ENCODE results near the gene KRT16. TPM values are rescaled to one million over a fixed set of nuclear protein-coding genes. Genes with fewer than 3 reads are reported as not detected.
"Not testable (repeated sequence)": the region's sequence is repeated elsewhere in the genome, so short reads cannot be mapped to it uniquely, and the experiment has no call there.

Gene KRT16
- total RNA-seq = not detected in 2 replicates

GRCh38 chr17:41612376-41613160, at the start of gene KRT16:
TSS of gene KRT16 (minus strand) at chr17:41612767. CDS start at chr17:41612688, 79 bp downstream.
- H3K4me3 ChIP-seq (ENCODE audit: low read depth, low read length); DNase-seq (ENCODE audit: low read depth): not testable (repeated sequence)

- TF ChIP-seq CTCF (IDR thresholded peaks at IDR 0.05; ENCODE audit: insufficient read depth, low read depth, low read length) = no peak
- no peak for DNase-seq (ENCODE audit: low read depth)
Measured at GRCh38 chr17:41660221-41660711, 47.7 kb upstream of the KRT16 start.

GRCh38 chr17:41659427-41660212, 47.1 kb upstream of the KRT16 start:
- no peak for TF ChIP-seq CTCF (IDR thresholded peaks at IDR 0.05; ENCODE audit: insufficient read depth, low read depth, low read length)
- no peak overlapping the region for H3K4me3 ChIP-seq (ENCODE audit: low read depth, low read length)
- no peak for DNase-seq (ENCODE audit: low read depth)

More at GRCh38 chr17:41660221-41660711, 47.7 kb upstream of the KRT16 start:
- no peak overlapping the region for H3K4me3 ChIP-seq (ENCODE audit: low read depth, low read length)

GRCh38 chr17:41658846-41659245, 46.3 kb upstream of the KRT16 start:
- no peak overlapping the region for H3K4me3 ChIP-seq (ENCODE audit: low read depth, low read length)
- TF ChIP-seq CTCF (IDR thresholded peaks at IDR 0.05; ENCODE audit: insufficient read depth, low read depth, low read length) = no peak
- no peak for DNase-seq (ENCODE audit: low read depth)

- H3K4me3 ChIP-seq (ENCODE audit: low read depth, low read length) = no peak overlapping the region
- TF ChIP-seq CTCF (IDR thresholded peaks at IDR 0.05; ENCODE audit: insufficient read depth, low read depth, low read length) = no peak
- DNase-seq (ENCODE audit: low read depth) = no peak
Measured at GRCh38 chr17:41657936-41658335, 45.4 kb upstream of the KRT16 start.

- TF ChIP-seq CTCF (IDR thresholded peaks at IDR 0.05; ENCODE audit: insufficient read depth, low read depth, low read length) = no peak
- H3K4me3 ChIP-seq (ENCODE audit: low read depth, low read length) = no peak overlapping the region
- no peak for DNase-seq (ENCODE audit: low read depth)
Measured at GRCh38 chr17:41657176-41657754, 44.7 kb upstream of the KRT16 start.

Data from fibroblast of villous mesenchyme (primary cell).